Tibial artery (tissue), 4 donors: ENCODE measurements around the gene SMC1B.

Source experiments
- DNase-seq, 2 donors: peaks; one replicate each; pipeline ENCODE4 v3.0.0-alpha.2; 2019
- H3K27ac ChIP-seq, 2 donors: fragments of 200-600 bp; sonication (generic) in 1 of 2; 1 replicate in 1 of 2; 2 replicates in 1 of 2; pipeline ENCODE4 v1.5.1; 2018 to 2019; ENCODE audit warnings: mild to moderate bottlenecking in 1 of 2
- H3K27me3 ChIP-seq, 2 donors: fragments of 200-600 bp; sonication (generic) in 1 of 2; one replicate each; pipeline versions ENCODE4 v1.5.1 to v1.6.0; 2016 to 2019
- H3K36me3 ChIP-seq, 3 donors: fragments of 200-600 bp; sonication (generic) in 2 of 3; one replicate each; pipeline ENCODE4 v1.5.1; 2016 to 2019; ENCODE audit warnings: mild to moderate bottlenecking in 2 of 3
- H3K4me1 ChIP-seq, 4 donors: fragments of 200-600 bp; sonication (generic) in 2 of 4; 1 replicate in 3 of 4; 2 replicates in 1 of 4; pipeline ENCODE4 v1.5.1; 2016 to 2019
- H3K4me3 ChIP-seq, 2 donors: fragments of 200-600 bp; sonication (generic) in 1 of 2; 1 replicate in 1 of 2; 2 replicates in 1 of 2; pipeline ENCODE4 v1.5.1; 2018 to 2019; ENCODE audit warnings: mild to moderate bottlenecking in 2 of 2
- H3K9me3 ChIP-seq, 3 donors: fragments of 200-600 bp; sonication (generic) in 1 of 3; one replicate each; pipeline ENCODE4 v1.5.1; 2016 to 2019
- CTCF ChIP-seq, 2 experiments: fragments of 200-600 bp in 1 of 2; fragments of 450-650 bp in 1 of 2; IDR thresholded peaks; one replicate each; pipeline ENCODE4 v1.5.1; 2017 to 2019; ENCODE audit warnings: antibody characterized with exemption in 2 of 2, mild to moderate bottlenecking in 1 of 2, moderate library complexity in 1 of 2
- intact Hi-C: fragments of 100-400 bp; cut with DNase I; formaldehyde crosslinking; loops from one replicate; pipeline ENCODE4 v1.15.0; 2023; ENCODE audit warnings: low total_unique reads

The SMC1B gene

GRCh38 chr22:45310977-45311531 lies 102.3 kb downstream of the SMC1B start:
- intact Hi-C loops = no loop called here
- H3K27me3 ChIP-seq = no peaks in the 10 kb centered on the region
- no peak for TF ChIP-seq CTCF (IDR thresholded peaks at IDR 0.05)
- peak overlapping the region; percentile 90 to 91 for H3K27ac ChIP-seq
- peaks cover 0 to 26% (median 19%) of the 10 kb centered on the region in 4 donors for H3K4me1 ChIP-seq
- no peaks in the 10 kb centered on the region for H3K36me3 ChIP-seq
- no peak for DNase-seq
- H3K9me3 ChIP-seq = no peaks in the 10 kb centered on the region
- peak overlapping the region; percentile 92 to 100 for H3K4me3 ChIP-seq

- DNase-seq = no peak
- Histone ChIP-seq H3K4me1 (peaks cover 0 to 26% (median 19%) of the 10 kb centered on the region in 4 donors), H3K36me3 (no peaks in the 10 kb centered on the region), H3K27me3 (no peaks in the 10 kb centered on the region), H3K4me3 (peak overlapping the region; percentile 92 to 100), H3K27ac (peak overlapping the region; percentile 90 to 91), H3K9me3 (no peaks in the 10 kb centered on the region)
- intact Hi-C loops = no loop called here
- no peak for TF ChIP-seq CTCF (IDR thresholded peaks at IDR 0.05)
Measured at GRCh38 chr22:45310331-45310976, 102.9 kb downstream of the SMC1B start.

- intact Hi-C loops = loop anchor here (1.0 kb wide), 1 partner anchor 69 kb away; the partner anchor contains the start of gene KIAA0930
- Histone ChIP-seq H3K27ac (peak within 1 kb of the TSS; percentile 90 to 91), H3K27me3 (no peaks in the 10 kb centered on the region), H3K4me3 (peak within 1 kb of the TSS; percentile 92 to 100), H3K4me1 (peaks cover 0 to 26% (median 19%) of the 10 kb centered on the region in 4 donors), H3K9me3 (no peaks in the 10 kb centered on the region), H3K36me3 (no peaks in the 10 kb centered on the region)
- peak in 1 of 2 experiments; percentile 14 for TF ChIP-seq CTCF (IDR thresholded peaks at IDR 0.05)
- peak; percentile 86 to 96 for DNase-seq
Measured at GRCh38 chr22:45309422-45310227, 103.8 kb downstream of the SMC1B start, which contains the start of gene FAM118A. TSS of gene FAM118A (plus strand) at chr22:45309934. CDS start at chr22:45322380, 12,446 bp downstream.

- H3K4me1 ChIP-seq = peaks cover 0 to 24% (median 19%) of the 10 kb centered on the region in 4 donors
- peak overlapping the region; percentile 92 to 100 for H3K4me3 ChIP-seq
- H3K36me3 ChIP-seq = no peaks in the 10 kb centered on the region
- DNase-seq = no peak
- peak overlapping the region; percentile 90 to 91 for H3K27ac ChIP-seq
- H3K27me3 ChIP-seq = no peaks in the 10 kb centered on the region
- H3K9me3 ChIP-seq = no peaks in the 10 kb centered on the region
- intact Hi-C loops = loop anchor here (1.0 kb wide), 1 partner anchor 69 kb away; the partner anchor contains the start of gene KIAA0930
- TF ChIP-seq CTCF (IDR thresholded peaks at IDR 0.05) = no peak
Measured at GRCh38 chr22:45308957-45309421, 104.4 kb downstream of the SMC1B start.

- no peak for DNase-seq
- Histone ChIP-seq H3K27ac (no peak overlapping the region), H3K36me3 (no peaks in the 10 kb centered on the region), H3K9me3 (no peaks in the 10 kb centered on the region), H3K4me3 (no peak overlapping the region), H3K4me1 (peaks cover 0 to 24% (median 18%) of the 10 kb centered on the region in 4 donors), H3K27me3 (no peaks in the 10 kb centered on the region)
- no peak for TF ChIP-seq CTCF (IDR thresholded peaks at IDR 0.05)
- intact Hi-C loops = no loop called here
Measured at GRCh38 chr22:45308391-45308956, 104.9 kb downstream of the SMC1B start.
